Fibroblast of skin of scalp (primary cell): ENCODE data around the gene KREMEN2. TPM values are rescaled to one million over a fixed set of nuclear protein-coding genes. Genes with fewer than 3 reads are reported as not detected.
A peak's percentile ranks its signal among the peaks of the same experiment; 100 is the strongest.
"Not testable (repeated sequence)": the region's sequence is repeated elsewhere in the genome, so short reads cannot be mapped to it uniquely, and the experiment has no call there.

ENCODE experiments used
- DNase-seq: peaks from one replicate; pipeline ENCODE4 v3.0.0-alpha.2; 2013
- polyA plus RNA-seq, 2 experiments: library from polyadenylated mRNA; unstranded; fragments of 120-200 nt; gene quantifications; one replicate each; pipeline ENCODE4 v1.2.1, GENCODE V29; 2013; ENCODE audit not compliant: insufficient read length in 2 of 2

Gene KREMEN2, protein sequence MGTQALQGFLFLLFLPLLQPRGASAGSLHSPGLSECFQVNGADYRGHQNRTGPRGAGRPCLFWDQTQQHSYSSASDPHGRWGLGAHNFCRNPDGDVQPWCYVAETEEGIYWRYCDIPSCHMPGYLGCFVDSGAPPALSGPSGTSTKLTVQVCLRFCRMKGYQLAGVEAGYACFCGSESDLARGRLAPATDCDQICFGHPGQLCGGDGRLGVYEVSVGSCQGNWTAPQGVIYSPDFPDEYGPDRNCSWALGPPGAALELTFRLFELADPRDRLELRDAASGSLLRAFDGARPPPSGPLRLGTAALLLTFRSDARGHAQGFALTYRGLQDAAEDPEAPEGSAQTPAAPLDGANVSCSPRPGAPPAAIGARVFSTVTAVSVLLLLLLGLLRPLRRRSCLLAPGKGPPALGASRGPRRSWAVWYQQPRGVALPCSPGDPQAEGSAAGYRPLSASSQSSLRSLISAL
- 0.20 TPM for polyA plus RNA-seq (2013, experiment 1 of 2; ENCODE audit: insufficient read length)
- 0.67 TPM for polyA plus RNA-seq (2013, experiment 2 of 2; ENCODE audit: insufficient read length)

DNA sequence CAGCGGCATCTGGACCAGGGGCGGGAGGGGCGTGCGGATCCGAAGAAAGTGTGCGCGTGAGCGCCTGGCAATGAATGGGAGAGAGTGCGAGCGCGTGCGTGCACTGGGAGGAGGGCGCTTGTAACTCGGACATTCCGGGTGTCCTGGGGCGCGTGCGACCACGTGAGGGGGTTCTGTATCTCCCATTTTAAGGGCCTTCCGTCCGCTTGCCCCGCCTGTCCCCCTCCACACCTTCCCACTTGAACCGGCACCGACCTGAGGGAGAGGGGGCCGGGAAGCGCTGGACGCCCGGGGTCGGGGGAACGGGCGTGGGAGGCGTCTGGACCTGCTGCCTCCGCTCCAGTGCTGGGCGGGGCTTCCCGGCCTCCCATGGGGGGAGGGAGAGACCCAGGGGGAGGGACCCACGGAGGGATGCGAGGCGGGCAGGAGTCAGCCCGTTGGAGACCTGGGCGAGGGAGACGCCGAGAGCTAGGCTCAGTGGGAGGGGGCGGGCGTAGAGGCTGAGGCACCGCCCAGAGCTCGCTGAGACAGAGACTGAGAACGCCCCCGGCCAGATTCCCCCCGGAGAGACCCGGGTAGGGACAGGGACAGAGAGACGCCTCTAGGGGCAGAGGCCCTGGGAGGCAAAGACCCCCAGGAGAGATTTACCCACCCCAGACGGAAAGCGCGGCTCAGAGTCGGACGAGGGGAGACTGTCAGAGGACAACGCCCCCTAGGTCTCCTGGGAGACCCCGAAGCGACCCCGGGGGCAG is at the start of gene KREMEN2:
TSS of gene KREMEN2 (plus strand) at position 553 of the 752 bp plus-strand sequence. CDS start 246 bp downstream, outside the sequence.
- no peak for DNase-seq

DNA sequence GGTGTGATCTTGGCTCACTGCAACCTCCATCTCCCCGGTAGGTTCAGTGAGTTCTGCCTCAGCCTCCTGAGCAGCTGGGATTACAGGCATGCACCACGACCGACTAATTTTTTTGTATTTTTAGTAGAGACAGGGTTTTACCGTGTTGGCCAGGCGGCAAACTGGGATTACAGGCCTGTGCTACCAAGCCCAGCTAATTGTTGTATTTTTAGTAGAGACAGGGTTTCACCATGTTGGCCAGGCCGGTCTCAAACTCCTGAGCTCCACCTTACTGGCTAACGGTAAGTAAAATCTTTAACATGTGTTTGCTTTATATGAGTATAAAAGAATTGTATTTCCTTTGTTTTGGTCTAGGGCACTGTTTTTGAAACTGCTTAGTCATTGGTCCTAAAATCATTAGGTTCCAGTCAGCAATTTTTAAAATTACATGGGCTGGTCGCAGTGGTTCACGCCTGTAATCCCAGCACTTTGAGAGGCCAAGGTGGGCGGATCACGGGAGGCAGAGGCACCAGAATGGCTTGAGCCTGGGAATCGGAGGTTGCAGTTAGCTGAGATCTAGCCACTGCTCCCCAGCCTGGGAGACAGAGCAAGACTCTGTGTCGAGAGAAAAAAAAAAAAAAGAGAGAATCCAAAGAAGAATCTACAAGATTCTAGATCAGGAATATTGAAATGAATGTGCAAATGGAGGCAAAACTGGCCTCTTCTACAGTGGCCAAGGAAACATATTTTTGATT is 48.7 kb upstream of the KREMEN2 start:
- DNase-seq = no peak

DNA sequence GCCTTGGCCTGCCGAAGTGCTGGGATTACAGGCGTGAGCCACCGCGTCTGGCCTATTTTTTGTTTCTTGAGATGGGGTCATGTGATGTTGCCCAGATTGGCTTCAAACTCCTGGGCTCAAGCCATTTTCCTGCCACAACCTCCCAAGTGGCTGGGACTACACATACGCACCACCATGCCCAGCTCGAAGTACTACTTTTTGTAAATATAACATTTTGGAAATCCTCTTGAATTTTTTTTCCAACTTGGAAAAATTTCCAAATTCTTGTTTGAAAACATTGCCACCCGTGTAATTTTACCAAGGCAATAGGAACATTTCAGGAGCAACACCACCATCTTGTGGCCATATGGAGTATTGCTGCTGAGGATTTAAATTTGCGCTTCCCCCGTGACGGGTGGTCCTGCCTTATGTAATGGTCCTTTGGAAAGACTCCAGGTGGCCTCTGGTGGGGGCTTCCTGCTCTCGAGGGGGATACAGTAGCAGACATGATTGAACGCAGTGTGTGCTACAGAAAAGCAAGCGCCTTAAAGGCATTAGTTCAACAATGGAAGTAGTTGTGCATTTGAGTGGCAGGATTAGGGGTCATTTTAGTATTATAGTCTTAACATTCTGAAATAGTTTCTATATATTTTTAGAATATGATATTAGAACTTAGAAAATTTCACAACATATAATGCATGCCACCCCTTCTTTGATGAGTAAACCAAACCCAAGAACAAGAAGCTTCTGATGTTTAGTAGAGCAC is 44.4 kb upstream of the KREMEN2 start:
- peak; percentile 71 for DNase-seq

DNA sequence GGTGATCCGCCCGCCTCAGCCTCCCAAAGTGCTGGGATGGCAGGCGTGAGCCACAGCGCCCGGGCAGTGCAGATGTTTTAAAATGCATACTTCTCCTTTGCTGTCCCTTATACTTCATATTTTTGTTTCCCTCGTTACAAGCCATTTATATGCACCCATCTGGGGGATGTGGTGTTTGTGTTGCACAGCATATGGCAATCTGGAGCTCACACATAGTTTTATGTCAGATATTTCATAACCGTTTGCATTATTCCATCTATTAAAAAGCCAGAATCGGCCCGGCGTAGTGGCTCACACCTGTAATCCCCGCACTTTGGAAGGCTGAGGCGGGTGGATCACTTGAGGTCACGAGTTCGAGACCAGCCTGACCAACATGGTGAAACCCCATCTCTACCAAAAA is 40.6 kb upstream of the KREMEN2 start:
- DNase-seq = no peak

DNA sequence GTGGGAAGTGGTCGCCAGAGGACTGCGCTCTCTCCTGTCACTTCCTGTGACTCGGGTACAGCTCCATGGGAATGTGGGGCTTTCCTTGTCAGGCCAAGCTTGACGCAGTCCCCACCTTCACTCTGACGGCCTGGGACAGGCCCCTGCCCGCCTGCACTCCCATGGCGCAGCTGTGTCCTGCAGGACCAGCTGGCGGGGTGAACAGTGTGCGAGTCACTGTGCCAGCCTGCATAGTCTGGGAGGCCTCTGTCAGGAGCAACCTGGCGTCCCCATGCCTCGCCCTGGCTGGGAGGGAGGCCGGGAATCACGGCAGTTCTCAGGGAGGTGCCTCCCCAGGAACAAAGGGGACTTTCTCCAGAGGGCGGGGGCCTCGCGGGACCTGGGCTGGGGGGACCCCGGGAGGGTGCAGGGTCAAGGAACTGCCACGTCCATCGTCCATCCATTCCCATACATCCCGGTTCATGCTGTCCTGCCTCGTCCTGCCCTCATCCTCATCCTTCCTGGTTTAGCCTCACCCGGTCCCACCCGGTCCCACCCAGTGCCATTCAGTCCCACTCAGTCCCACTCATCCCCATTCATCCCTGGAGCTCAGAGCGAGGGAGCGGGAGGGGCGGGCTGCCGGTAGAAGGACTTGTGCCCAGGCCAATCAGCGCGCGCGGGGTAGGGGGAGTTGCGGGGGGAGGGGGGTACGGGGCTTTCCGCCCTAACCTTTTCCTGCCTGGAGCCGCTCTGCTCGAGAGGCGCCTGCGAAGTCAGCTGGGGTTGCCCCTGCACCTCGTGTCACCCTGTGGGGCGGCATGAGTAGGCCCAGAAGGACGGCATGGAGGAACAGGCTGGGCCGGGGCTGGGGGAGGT is 38.9 kb upstream of the KREMEN2 start:
- no peak for DNase-seq

DNA sequence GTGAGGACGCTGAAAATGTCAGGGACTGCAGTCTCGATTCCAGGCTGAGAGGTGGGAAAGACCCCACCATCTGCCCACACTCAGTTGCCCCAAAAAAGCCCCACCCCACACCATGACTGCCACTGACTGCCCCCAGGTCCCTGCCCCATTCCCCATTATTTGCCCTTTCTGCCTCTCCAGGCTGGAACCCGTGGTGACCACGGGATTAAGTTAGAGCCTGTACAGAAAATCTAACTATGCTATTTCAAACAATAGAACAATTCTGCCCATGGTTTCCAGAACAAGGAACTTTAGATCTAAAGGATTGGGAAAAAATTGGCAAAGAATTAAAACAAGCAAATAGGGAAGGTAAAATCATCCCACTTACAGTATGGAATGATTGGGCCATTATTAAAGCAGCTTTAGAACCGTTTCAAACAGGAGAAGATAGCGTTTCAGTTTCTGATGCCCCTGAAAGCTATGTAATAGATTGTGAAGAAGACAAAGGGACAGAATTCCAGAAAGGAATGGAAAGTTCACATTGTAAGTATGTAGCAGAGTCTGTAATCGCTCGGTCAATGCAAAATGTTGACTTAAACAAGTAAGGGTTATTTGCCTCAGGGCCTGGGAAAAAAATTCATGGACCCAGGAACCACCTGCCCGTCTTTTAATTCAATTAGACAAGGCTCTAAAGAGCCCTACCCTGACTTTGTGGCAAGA is 38.0 kb upstream of the KREMEN2 start:
- DNase-seq = no peak

DNA sequence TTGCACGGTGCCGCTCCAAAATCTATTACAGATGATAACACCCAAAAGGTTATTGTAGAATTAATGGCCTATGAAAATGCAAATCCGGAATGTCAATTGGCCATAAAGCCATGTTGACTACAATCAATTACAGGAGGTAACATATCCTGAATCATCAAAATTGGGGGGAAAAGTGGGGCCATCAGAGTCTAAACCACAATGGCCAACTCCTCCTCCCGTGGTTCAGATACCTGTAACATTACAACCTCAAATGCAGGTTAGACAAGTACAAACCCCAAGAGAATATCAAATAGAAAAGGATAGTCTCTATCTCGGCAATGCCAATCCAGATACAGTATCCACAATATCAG is 37.5 kb upstream of the KREMEN2 start:
- DNase-seq = no peak

DNA sequence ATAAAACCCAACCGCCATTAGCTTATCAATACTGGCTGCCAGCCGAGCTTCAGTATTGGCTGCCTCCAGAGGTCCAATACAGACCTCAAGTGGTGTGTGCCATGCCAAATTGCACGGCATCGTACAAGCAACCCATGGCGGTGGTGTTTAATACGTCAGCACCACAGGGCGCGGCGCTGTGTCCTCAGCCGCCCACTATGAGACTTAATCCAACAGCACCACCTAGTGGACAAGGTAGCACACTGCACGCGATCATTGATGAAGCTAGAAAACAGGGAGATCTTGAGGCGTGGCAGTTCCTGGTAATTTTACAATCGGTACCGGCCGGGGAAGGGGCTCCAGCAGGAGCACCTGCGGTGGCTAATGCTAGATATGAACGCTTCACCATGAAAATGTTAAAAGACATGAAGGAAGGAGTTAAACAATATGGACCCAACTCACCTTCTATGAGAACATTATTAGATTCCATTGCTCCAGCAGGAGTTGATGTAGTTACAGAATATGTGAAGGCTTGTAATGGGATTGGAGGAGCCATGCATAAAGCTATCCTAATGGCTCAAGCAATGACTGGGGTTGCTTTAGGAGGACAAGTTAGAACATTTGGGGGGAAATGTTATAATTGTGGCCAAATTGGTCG is 36.9 kb upstream of the KREMEN2 start:
- peak; percentile 87 for DNase-seq

DNA sequence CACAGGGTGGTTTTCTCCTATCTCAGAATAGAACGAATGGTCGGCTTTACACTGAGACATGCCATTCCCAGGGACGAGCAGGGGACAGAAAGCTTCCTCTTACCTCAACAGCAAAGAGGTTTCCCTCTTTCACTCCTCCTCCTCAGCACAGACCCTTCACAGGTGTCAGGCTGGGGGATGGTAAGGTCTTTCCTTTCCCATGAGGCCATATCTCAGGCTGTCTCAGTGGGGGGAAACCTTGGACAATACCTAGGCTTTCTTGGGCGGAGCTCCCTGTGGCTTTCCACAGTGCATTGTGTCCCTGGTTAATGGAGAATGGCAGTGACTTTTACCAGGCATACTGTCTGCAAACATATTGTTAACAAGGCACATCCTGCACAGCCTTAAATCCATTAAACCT is 35.9 kb upstream of the KREMEN2 start:
- not testable (repeated sequence) for DNase-seq

DNA sequence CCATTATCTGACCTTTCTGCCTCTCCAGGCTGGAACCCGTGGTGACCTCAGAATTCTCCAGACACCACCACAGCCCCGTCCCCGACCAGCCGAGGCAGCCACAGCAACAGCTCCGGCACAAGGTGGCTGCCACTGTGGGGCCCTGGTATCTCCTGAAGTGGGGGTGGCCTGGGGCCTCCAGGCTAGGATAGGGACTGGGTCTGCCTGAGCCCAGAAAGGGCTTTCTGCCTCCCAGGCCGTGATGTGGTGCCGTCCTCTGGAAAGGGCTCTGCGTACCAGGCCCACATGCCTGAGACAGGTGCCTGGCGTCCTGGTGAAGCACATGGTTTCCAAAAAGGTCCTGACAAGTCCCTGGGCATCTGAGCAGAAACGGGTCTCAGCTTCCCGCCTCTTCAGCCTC is 35.3 kb upstream of the KREMEN2 start:
- DNase-seq = no peak

DNA sequence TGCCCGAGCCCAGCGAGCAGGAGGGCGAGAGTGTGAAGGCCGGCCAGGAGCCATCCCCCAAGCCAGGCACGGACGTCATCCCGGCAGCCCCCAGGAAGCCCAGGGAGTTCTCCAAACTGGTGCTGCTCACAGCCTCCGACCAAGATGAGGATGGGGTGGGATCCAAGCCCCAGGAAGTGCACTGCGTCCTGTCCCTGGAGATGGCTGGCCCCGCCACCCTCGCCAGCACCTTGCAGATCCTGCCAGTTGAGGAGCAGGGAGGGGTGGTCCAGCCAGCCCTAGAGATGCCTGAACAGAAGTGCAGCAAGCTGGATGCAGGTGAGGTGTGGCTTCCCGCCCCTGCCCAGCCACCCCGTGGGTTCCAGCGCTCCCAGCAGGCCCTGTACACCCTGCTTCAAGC is 34.4 kb upstream of the KREMEN2 start:
- DNase-seq = no peak

DNA sequence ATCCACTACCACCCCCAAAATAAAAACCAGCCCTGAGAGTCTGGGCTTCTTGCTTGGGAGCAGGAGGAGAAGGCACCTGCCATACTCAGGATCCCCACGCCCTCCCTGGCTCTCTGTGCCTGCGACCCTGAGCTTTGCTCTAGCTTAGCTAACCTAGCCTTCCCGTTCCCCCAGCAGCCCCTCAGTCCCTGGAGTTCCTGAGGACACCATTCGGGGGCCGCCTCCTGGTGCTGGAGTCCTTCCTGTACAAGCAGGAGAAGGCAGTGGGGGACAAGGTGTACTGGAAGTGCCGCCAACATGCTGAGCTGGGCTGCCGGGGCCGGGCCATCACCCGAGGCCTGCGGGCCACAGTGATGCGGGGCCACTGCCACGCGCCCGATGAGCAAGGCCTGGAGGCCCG is 33.8 kb upstream of the KREMEN2 start:
- no peak for DNase-seq

DNA sequence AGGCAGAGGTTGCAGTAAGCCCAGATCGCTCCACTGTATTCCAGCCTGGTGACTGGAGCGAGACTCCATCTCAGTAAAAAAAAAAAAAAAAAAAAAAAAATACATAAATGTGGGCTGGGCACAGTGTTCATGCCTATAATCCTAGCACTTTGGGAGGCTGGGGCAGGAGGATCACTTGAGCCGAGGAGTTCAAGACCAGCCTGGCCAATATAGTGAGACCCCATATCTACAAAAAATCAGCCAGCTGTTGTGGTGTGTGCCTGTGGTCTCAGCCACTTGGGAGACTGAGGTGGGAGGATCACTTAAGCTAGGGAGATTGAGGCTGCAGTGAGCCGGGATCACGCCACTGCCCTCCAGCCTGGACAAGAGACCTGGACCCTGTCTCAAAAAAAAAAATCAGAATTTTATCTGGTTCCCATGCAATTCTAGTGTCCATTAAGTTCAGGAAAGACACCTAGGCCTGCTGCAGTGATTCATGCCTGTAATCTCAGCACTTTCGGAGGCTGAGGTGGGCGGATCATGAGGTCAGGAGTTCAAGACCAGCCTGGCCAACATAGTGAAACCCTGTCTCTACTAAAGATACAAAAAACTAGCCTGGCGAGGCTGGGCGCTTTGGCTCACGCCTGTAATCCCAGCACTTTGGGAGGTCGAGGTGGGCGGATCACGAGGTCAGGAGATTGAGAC is 32.7 kb upstream of the KREMEN2 start:
- DNase-seq = not testable (repeated sequence)

DNA sequence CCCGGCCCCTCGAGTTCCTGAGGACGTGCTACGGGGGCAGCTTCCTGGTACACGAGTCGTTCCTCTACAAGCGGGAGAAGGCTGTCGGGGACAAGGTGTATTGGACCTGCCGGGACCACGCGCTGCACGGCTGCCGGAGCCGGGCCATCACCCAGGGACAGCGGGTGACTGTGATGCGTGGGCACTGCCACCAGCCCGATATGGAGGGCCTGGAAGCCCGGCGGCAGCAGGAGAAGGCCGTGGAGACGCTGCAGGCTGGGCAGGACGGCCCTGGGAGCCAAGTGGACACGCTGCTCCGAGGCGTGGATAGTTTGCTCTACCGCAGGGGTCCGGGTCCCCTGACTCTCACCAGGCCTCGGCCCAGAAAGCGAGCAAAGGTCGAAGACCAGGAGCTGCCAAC is 30.9 kb upstream of the KREMEN2 start:
- no peak for DNase-seq

DNA sequence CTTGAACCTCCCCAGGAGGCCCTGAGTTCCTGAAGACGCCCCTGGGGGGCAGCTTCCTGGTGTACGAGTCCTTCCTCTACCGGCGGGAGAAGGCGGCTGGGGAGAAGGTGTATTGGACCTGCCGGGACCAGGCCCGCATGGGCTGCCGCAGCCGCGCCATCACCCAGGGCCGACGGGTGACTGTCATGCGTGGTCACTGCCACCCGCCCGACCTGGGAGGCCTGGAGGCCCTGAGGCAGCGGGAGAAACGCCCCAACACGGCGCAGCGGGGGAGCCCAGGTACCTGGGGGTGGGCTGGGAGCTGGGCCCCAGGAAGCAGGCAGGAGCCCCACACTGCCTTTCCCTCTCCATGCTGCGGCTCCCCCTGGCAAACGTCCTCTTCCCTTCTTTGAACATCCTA is 30.4 kb upstream of the KREMEN2 start:
- no peak for DNase-seq

DNA sequence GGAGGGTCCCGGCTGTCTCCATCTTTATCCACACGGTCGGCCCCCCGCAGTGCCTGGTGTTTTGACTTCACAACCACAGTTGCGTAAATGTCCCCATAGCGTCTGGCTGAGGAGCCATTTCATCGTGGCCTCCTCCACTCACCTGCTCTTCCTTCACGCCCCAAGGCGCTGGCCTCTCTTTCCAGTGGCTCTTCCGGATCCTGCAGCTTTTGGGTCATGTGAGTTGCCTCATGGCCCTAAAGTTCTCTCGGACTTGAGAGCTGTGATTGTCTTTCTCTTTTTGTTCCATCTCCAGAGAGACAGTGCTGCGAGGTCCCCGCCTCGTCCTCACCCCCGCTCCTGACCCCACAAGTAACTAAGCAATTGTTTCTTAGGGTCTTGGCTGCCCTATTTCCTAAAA is 29.6 kb upstream of the KREMEN2 start:
- no peak for DNase-seq

DNA sequence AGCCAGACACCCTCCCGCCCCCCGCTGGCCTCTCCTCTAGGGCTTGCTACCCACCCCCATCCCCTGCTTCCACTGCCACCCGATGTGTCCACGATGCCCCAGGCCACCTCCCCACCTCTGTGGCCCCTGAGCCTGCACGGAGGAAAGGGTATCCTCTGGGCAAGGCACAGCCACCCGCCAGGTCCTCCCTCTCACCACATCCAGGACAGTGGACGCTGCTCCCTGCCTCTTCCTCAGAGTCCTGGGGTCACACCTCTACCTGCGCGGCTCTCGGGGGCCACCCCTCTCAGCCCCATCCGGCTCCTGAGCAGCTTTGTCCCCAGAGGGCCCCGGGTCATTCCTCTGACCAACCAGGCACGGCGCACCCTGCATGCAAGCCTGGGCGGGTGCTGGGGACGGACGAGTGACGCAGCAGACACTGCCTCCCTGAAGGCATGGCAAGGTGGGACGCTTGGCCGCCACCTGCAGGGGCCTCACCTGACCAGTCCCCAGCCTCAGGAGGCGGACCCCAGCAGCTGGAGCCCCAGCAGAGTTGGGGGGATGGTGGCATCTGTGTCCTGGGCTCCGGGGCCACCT is 27.6 kb upstream of the KREMEN2 start:
- DNase-seq = no peak

DNA sequence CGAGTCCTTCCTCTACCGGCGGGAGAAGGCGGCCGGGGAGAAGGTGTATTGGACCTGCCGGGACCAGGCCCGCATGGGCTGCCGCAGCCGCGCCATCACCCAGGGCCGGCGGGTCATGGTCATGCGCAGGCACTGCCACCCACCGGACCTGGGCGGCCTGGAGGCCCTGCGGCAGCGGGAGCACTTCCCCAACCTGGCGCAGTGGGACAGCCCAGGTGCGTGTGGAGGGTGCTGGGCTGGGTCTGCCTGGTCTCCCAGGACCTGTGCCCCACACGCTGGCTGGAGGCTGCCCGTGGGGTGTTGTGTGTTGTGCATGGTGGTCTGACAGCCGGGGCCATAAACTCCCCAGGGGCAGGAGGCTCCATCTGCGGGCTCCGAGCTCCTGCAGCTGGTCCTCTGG is 26.9 kb upstream of the KREMEN2 start:
- no peak for DNase-seq

DNA sequence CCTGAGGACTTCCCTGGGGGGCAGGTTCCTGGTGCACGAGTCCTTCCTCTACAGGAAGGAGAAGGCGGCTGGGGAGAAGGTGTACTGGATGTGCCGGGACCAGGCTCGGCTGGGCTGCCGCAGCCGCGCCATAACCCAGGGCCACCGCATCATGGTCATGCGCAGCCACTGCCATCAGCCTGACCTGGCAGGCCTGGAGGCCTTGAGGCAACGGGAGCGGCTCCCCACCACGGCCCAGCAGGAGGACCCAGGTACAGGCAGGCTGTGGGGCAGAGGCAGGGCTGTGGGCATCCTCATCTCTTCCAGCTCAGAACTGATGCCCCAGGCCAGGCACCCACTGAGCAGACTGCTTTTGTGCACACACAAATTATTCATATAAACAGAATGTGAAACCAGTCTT is 25.9 kb upstream of the KREMEN2 start:
- DNase-seq = no peak
